ENCODE data around the gene TNFRSF4.
"Not testable (repeated sequence)": the region's sequence is repeated elsewhere in the genome, so short reads cannot be mapped to it uniquely, and the experiment has no call there.

Gene TNFRSF4

DNA sequence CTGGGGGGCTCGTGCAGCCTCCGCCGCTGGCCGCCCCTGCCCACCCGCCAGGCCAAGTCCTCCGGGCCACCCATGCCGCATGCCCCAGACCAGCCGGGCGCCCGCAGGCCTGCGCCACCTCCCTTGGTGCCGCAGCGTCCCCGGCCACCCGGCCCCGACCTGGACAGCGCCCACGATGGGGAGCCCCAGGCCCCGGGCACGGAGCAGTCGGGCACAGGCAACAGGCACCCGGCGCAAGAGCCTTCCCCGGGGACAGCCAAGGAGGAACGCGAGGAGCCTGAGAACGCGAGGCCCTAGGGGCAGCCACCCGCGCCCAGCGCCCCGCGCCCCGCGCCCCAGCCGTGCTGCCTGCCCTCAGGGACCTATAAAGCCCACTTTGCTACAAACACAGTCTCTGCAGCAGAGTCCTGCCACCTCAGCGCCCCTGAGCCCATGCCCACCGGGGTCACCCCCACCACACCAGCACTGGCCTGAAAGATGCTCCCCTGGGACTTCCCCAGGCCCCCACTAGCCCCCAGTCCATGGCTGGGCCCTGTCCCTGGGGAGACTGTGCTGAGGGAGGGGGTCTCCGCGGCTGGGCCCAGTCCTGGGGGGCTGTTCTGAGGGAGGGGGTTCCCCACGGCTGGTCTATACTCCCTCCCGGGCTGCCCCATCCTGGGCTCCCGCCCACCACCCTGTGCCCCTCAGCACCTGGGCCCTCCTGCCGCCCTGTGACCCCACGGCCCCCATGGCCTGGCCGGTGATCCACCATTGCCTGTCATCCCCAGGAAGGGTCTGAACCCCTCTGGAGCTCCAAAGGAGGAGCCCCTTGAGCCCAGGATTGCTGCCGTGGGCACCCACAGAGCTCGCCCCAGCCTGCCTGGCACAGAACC is 16.2 kb downstream of the TNFRSF4 start:
- Histone ChIP-seq H3K79me2 (ENCODE audit: insufficient read depth, low read length) (no peaks in the 10 kb centered on the region), H3K27ac (ENCODE audit: low read length) (no peak overlapping the region), H3K27me3 (ENCODE audit: insufficient read depth, low read length, poor library complexity) (no peaks in the 10 kb centered on the region), H3K9me3 (ENCODE audit: insufficient read depth, low read length, severe bottlenecking) (no peaks in the 10 kb centered on the region), H3K4me1 (ENCODE audit: insufficient read depth, low read length) (no peaks in the 10 kb centered on the region), H3K36me3 (ENCODE audit: insufficient read depth, low read length) (no peaks in the 10 kb centered on the region), H2AFZ (ENCODE audit: low read depth, low read length) (no peak overlapping the region), H4K20me1 (ENCODE audit: insufficient read depth, low read length) (no peaks in the 10 kb centered on the region), H3K4me3 (ENCODE audit: low read depth in 1 of 2, low read length in 2 of 2) (no peak overlapping the region), H3K4me2 (ENCODE audit: insufficient read depth, low read length) (no peak overlapping the region), H3K9ac (ENCODE audit: low read depth, low read length) (no peak overlapping the region)
- no peak for TF ChIP-seq EZH2 (IDR thresholded peaks at IDR 0.05; ENCODE audit: borderline replicate concordance, low read depth, low read length, severe bottlenecking)
- TF ChIP-seq, protein P1, sequence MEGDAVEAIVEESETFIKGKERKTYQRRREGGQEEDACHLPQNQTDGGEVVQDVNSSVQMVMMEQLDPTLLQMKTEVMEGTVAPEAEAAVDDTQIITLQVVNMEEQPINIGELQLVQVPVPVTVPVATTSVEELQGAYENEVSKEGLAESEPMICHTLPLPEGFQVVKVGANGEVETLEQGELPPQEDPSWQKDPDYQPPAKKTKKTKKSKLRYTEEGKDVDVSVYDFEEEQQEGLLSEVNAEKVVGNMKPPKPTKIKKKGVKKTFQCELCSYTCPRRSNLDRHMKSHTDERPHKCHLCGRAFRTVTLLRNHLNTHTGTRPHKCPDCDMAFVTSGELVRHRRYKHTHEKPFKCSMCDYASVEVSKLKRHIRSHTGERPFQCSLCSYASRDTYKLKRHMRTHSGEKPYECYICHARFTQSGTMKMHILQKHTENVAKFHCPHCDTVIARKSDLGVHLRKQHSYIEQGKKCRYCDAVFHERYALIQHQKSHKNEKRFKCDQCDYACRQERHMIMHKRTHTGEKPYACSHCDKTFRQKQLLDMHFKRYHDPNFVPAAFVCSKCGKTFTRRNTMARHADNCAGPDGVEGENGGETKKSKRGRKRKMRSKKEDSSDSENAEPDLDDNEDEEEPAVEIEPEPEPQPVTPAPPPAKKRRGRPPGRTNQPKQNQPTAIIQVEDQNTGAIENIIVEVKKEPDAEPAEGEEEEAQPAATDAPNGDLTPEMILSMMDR (IDR thresholded peaks at IDR 0.05; ENCODE audit: borderline replicate concordance, extremely low read depth, low read length, poor library complexity, severe bottlenecking) = no peak
- ATAC-seq (ENCODE audit: insufficient read depth, low read depth) (no peak), DNase-seq (no peak)

DNA sequence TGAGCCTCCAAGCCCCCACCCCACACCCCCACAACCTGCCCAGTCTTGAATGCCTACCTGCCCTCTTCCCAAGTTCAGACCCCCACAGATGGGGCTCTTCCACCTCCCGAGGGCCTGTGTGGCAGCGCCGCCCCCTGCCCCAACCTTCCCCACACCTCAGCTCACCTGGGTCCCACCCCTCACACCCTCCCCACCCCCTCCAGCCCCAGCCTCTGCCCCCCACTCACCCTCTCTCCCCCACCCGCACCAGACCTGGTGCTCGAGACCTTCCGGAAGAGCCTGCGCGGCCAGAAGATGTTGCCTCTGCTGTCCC is 16.8 kb downstream of the TNFRSF4 start:
- H3K27ac ChIP-seq (ENCODE audit: low read length) = no peak overlapping the region
- H3K4me1 ChIP-seq (ENCODE audit: insufficient read depth, low read length) = no peaks in the 10 kb centered on the region
- no peak overlapping the region for H2AFZ ChIP-seq (ENCODE audit: low read depth, low read length)
- DNase-seq (no peak), ATAC-seq (ENCODE audit: insufficient read depth, low read depth) (no peak)
- H4K20me1 ChIP-seq (ENCODE audit: insufficient read depth, low read length) = no peaks in the 10 kb centered on the region
- H3K4me3 ChIP-seq (ENCODE audit: low read depth in 1 of 2, low read length in 2 of 2) = no peak overlapping the region
- H3K27me3 ChIP-seq (ENCODE audit: insufficient read depth, low read length, poor library complexity) = no peaks in the 10 kb centered on the region
- no peaks in the 10 kb centered on the region for H3K79me2 ChIP-seq (ENCODE audit: insufficient read depth, low read length)
- no peak overlapping the region for H3K9ac ChIP-seq (ENCODE audit: low read depth, low read length)
- TF ChIP-seq, protein P1 (IDR thresholded peaks at IDR 0.05; ENCODE audit: borderline replicate concordance, extremely low read depth, low read length, poor library complexity, severe bottlenecking) = no peak
- no peak for TF ChIP-seq EZH2 (IDR thresholded peaks at IDR 0.05; ENCODE audit: borderline replicate concordance, low read depth, low read length, severe bottlenecking)
- no peak overlapping the region for H3K4me2 ChIP-seq (ENCODE audit: insufficient read depth, low read length)
- H3K36me3 ChIP-seq (ENCODE audit: insufficient read depth, low read length) = no peaks in the 10 kb centered on the region
- no peaks in the 10 kb centered on the region for H3K9me3 ChIP-seq (ENCODE audit: insufficient read depth, low read length, severe bottlenecking)

DNA sequence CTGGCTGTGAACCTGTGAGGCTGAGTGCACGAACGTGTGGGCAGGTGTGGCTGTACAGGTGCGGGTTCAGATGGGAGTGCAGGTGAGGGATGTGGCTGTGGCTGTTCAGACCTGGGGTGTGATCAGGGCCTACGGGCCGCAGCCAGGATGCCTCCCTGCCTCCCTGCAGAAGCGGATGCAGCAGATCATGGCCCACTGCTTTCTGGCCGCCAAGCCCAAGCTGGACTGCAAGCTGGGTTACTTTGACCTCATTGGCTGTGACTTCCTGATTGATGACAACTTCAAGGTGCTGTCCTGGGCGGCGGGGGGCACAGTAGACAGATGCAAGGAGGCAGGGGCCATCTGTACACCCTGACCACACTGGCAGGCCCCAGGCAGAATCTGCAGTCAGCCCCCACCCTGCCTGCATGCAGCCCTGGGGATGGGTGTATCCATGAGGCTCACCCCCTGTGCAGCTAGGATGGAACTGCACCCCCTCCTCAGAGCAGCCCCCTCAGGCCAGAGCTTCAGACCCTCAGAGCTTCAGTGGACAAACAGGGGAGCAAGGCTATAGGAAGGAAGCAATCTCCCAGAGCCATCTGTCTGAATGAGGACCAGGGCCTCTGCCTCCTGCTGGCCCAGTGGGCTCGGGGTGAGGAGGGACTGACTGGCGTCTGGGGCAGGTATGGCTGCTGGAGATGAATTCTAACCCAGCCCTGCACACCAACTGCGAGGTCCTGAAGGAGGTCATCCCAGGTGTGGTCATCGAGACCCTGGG is 17.3 kb downstream of the TNFRSF4 start:
- ATAC-seq (ENCODE audit: insufficient read depth, low read depth) (no peak), DNase-seq (no peak)
- H3K4me1 ChIP-seq (ENCODE audit: insufficient read depth, low read length) = no peaks in the 10 kb centered on the region
- H4K20me1 ChIP-seq (ENCODE audit: insufficient read depth, low read length) = no peaks in the 10 kb centered on the region
- no peaks in the 10 kb centered on the region for H3K36me3 ChIP-seq (ENCODE audit: insufficient read depth, low read length)
- H3K9me3 ChIP-seq (ENCODE audit: insufficient read depth, low read length, severe bottlenecking) = no peaks in the 10 kb centered on the region
- no peak overlapping the region for H3K4me2 ChIP-seq (ENCODE audit: insufficient read depth, low read length)
- no peak overlapping the region for H3K9ac ChIP-seq (ENCODE audit: low read depth, low read length)
- no peak overlapping the region for H3K4me3 ChIP-seq (ENCODE audit: low read depth in 1 of 2, low read length in 2 of 2)
- TF ChIP-seq, protein P1 (IDR thresholded peaks at IDR 0.05; ENCODE audit: borderline replicate concordance, extremely low read depth, low read length, poor library complexity, severe bottlenecking) = no peak
- no peaks in the 10 kb centered on the region for H3K79me2 ChIP-seq (ENCODE audit: insufficient read depth, low read length)
- no peak overlapping the region for H3K27ac ChIP-seq (ENCODE audit: low read length)
- no peak overlapping the region for H2AFZ ChIP-seq (ENCODE audit: low read depth, low read length)
- H3K27me3 ChIP-seq (ENCODE audit: insufficient read depth, low read length, poor library complexity) = no peaks in the 10 kb centered on the region

DNA sequence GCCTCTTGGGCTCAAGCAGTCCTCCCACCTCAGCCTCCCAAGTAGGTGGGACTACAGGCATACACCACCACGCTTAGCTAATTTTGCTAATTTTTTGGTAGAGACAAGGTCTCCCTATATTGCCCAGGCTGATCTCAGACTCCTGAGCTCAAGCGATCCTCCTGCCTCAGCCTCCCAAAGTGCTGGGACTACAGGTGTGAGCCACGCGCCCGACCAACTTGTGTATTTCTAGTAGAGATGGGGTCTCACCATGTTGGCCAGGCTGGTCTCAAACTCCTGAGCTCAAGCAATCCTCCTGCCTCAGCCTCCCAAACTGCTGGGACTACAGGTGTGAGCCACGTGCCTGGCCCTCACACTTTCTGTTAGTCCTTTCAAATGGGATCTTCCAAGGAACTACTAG is 18.2 kb downstream of the TNFRSF4 start:
- not testable (repeated sequence) for H3K36me3 ChIP-seq (ENCODE audit: insufficient read depth, low read length); ATAC-seq (ENCODE audit: insufficient read depth, low read depth); H3K27ac ChIP-seq (ENCODE audit: low read length); H3K4me3 ChIP-seq (ENCODE audit: low read depth in 1 of 2, low read length in 2 of 2); H2AFZ ChIP-seq (ENCODE audit: low read depth, low read length); H3K27me3 ChIP-seq (ENCODE audit: insufficient read depth, low read length, poor library complexity); H3K79me2 ChIP-seq (ENCODE audit: insufficient read depth, low read length); H3K4me2 ChIP-seq (ENCODE audit: insufficient read depth, low read length); H3K9me3 ChIP-seq (ENCODE audit: insufficient read depth, low read length, severe bottlenecking); H3K4me1 ChIP-seq (ENCODE audit: insufficient read depth, low read length); H4K20me1 ChIP-seq (ENCODE audit: insufficient read depth, low read length); DNase-seq; H3K9ac ChIP-seq (ENCODE audit: low read depth, low read length)

Data from DND-41 (cell line).